GM12864 (cell line): ENCODE measurements around the gene KRTAP4-9.
"Not testable (repeated sequence)": the region's sequence is repeated elsewhere in the genome, so short reads cannot be mapped to it uniquely, and the experiment has no call there.

ENCODE experiments used
- DNase-seq: peaks from one replicate; pipeline ENCODE4 v3.0.0-alpha.2; 2011; ENCODE audit warnings: low read depth
- H3K4me3 ChIP-seq: 2 replicates; pipeline ENCODE4 v1.5.1; 2011; ENCODE audit warnings: mild to moderate bottlenecking, low read depth, low read length, control low read depth
- TF ChIP-seq, protein P1 (sequence below): IDR thresholded peaks from 2 replicates; pipeline ENCODE4 v1.5.1; 2011; ENCODE audit warnings: low read depth, mild to moderate bottlenecking, moderate library complexity, low read length, control low read depth, inconsistent platforms; ENCODE audit errors: missing control alignments

KRTAP4-9 gene

DNA sequence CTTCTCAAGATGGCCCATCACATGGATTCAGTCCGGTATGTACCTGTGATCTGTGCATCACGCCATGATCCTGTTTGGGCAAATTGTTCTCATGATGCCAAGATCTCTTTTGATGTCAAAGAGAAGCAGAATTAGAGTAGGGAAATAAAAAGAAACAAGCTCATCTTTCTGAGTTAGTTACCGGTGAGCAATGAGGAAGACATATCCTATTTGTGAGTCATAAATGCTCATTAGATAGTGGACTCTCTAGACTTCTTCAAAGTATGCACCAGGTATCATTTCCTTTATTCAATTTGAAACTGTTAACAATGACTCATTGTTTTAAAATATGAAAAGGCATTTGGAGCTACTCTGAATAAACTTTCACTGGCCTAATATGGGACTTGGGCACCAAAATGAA lies 26.8 kb downstream of the KRTAP4-9 start:
- no peak for DNase-seq
- H3K4me3 ChIP-seq: no peak overlapping the region
- TF ChIP-seq, protein P1, sequence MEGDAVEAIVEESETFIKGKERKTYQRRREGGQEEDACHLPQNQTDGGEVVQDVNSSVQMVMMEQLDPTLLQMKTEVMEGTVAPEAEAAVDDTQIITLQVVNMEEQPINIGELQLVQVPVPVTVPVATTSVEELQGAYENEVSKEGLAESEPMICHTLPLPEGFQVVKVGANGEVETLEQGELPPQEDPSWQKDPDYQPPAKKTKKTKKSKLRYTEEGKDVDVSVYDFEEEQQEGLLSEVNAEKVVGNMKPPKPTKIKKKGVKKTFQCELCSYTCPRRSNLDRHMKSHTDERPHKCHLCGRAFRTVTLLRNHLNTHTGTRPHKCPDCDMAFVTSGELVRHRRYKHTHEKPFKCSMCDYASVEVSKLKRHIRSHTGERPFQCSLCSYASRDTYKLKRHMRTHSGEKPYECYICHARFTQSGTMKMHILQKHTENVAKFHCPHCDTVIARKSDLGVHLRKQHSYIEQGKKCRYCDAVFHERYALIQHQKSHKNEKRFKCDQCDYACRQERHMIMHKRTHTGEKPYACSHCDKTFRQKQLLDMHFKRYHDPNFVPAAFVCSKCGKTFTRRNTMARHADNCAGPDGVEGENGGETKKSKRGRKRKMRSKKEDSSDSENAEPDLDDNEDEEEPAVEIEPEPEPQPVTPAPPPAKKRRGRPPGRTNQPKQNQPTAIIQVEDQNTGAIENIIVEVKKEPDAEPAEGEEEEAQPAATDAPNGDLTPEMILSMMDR: no peak

DNA sequence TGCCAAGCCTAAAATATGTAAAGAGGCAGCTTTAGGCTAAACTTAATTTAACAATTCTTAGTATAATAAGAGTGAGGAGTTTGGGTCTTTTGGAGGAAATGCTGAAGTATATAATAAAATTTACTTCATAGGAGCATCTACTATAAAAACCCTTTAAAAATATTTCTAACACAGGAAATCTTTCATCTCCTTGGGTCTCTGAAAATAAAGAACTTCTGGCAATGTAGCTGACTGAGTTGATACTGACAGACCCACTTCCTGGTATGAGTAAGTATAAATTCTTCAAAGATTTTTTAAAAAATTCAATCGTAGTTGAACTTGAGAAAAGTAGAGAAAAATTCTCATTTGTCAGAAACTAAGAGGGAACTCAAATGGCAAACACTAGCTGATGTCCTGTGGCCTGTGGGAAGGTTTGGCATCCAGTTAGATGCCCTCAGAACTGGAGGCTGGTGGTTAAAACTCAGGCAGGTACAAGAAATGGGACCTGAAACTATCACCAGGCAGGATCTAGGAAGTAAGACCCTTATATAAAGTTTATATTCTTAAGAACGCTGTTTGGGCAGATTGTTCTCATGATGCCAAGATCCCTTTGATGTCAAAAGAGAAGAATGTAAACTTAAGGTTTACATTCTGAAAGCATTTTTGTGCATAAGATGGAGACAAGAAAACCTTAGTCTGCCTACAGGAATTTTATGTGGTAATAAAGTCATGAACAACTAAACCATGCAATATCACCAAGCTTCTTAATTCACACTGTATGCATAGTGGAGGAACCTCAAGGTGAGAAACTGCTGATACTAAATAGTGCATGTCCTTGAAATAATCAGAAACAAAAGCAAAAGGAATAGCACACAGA lies 28.9 kb downstream of the KRTAP4-9 start:
- TF ChIP-seq, protein P1: no peak
- H3K4me3 ChIP-seq: no peak overlapping the region
- DNase-seq: no peak

DNA sequence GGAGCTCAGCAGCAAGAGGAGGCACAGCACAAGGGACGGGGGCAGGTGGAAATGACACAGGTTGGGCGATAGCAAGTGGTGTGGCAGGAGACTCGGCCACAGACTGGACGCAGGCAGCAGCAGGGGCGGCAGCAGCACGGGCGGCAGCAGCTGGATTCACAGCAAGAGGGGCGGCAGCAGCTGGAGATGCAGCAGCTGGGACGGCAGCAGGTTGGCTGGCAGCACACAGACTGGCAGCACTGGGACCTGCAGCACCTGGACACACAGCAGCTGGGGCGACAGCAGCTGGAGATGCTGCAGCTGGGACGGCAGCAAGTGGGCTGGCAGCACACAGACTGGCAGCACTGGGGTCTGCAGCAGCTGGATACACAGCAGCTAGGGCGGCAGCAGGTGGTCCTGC lies 34.7 kb downstream of the KRTAP4-9 start:
- H3K4me3 ChIP-seq, DNase-seq: not testable (repeated sequence)

DNA sequence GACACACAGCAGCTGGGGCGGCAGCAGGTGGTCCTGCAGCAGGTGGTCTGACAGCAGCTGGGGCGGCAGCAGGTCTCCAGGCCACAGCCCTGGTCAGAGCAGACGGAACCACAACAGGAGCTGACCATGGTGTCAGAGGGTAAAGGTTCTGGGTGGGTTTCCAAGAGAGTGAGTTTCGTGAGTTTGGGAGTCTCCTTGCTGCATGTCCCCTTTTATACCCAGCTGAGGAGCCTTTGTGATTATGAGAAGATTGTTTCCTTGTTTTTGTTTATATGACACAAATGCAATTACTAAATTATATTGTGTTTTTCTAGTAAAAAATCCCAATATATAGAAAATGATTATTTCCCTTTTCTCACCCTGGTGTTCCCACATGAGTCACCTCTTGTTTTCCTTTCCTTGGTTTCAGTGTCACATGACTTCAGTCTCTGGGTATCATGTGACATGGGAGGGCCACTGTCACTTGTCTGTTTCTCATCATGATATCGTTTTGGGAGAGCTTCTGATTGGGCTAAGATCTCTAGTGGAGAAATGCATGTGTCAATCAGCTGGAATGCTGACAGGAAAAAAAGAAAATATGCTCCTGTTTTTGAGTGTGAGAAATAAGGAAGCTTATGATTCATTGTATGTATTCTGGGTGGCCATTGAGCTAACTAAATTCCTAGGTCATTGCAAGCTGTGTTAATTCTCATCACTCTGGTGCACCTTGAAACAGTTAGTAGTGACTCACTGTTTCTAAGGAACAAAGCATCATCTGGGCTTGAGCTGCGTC lies 35.4 kb downstream of the KRTAP4-9 start, which contains the start of gene KRTAP4-6:
TSS of gene KRTAP4-6 (minus strand) at position 185 of the 772 bp plus-strand sequence. CDS start at position 128, 57 bp downstream.
- H3K4me3 ChIP-seq: no peak within 1 kb of the TSS
- TF ChIP-seq, protein P1: no peak
- DNase-seq: no peak

DNA sequence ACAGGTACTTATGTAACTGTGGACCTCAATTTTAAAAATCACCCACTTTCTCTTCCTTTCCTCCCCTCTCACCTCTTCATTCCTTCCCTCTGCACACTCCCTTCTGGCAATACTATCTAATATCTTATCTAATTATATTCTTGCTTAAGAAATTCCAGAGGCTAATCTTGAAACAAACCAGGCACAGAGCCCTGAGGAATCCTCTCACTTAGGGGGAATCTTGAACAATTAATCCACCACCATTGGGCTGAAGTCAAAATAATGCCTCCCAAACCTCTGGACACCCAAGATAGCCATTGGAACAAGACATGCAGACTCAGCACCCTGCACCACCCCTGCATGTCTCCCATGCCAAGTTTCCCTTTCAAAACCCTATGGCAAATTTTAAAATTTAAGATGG lies 36.2 kb downstream of the KRTAP4-9 start:
- TF ChIP-seq, protein P1: no peak
- no peak overlapping the region for H3K4me3 ChIP-seq
- no peak for DNase-seq

DNA sequence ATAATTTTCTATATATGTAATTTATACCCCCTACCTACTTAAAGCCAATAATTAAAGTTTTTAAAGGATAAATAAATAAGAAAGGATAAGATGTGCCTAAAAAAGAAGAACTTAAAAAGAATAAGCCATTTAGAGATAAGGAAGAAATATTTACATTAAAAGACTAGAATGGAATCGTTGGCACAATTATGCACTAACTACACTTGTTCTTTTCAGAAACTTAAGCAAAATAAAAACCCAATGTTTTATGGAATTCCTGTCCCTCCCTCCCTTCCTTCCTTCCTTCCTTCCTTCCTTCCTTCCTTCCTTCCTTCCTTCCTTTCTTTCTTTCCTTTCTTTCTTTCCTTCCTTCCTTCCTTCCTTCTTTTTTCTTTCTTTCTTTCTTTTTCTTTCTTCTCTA lies 39.7 kb downstream of the KRTAP4-9 start:
- H3K4me3 ChIP-seq: no peak overlapping the region
- no peak for DNase-seq
- TF ChIP-seq, protein P1: no peak

DNA sequence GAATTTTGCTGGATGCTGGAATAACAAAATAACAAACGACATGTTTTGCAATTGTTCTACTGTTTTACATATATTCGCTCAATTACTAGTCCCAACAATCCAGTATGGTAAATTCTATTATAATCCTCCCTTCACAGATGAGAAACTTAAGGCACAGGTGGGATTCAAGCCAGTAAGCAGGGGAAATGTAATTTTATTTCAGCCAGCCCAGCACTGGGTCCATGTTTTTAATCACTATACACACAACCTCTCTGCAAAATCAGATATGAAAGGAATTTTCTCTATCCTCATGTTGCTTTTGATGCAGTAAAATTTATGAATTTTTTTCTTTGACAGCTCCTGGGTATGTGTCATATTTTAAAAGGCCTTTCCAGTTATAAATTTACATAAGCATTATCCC lies 40.1 kb downstream of the KRTAP4-9 start:
- DNase-seq: no peak
- TF ChIP-seq, protein P1: no peak
- H3K4me3 ChIP-seq: no peak overlapping the region
